PC-3 (cell line): Measurements from ENCODE around the gene FBXW4. TPM values are rescaled to one million over a fixed set of nuclear protein-coding genes. Genes with fewer than 3 reads are reported as not detected.

Experiments used
- ATAC-seq: fragments of 200-7000 bp; cut with Tn5 transposase; 2 replicates; pipeline ENCODE4 v1.9.1; 2020; ENCODE audit warnings: mild to moderate bottlenecking, moderate library complexity
- BruUV-seq: library from RNA; stranded (reverse); fragments of 400-500 nt; replicated peaks from 2 replicates; lab custom pipeline; 2021; lab: Mats Ljungman, UMichigan
- CTCF ChIA-PET: fragments of 300-600 bp; sonication (Branson Sonifier 250); formaldehyde crosslinking; loops from one replicate; lab custom pipeline; 2022; ENCODE audit warnings: antibody characterized with exemption; lab: Charles Lee
- POLR2A ChIA-PET: fragments of 300-600 bp; sonication (Branson Sonifier 250); formaldehyde crosslinking; loops from one replicate; lab custom pipeline; 2022; ENCODE audit warnings: antibody characterized with exemption; ENCODE audit not compliant: unreplicated experiment; lab: Charles Lee
- DNase-seq: peaks from one replicate; pipeline ENCODE4 v3.0.0-alpha.2; 2015
- H2AFZ ChIP-seq: fragments of 300-600 bp; sonication (generic); 2 replicates; pipeline ENCODE4 v1.6.0; 2016; ENCODE audit warnings: antibody characterized with exemption, low read length
- H3F3A ChIP-seq: fragments of 300-600 bp; sonication (generic); one replicate; pipeline ENCODE4 v1.6.0; 2017; ENCODE audit warnings: antibody characterized with exemption, low read length, control low read depth, mild to moderate bottlenecking; ENCODE audit not compliant: unreplicated experiment
- H3K27ac ChIP-seq: fragments of 300-600 bp; sonication (generic); 2 replicates; pipeline ENCODE4 v1.5.1; 2016; ENCODE audit warnings: mild to moderate bottlenecking, low read length
- H3K27me3 ChIP-seq: fragments of 300-600 bp; sonication (generic); 2 replicates; pipeline ENCODE4 v1.6.1; 2016; ENCODE audit warnings: low read length, mixed read lengths
- H3K36me3 ChIP-seq: fragments of 300-600 bp; sonication (generic); 2 replicates; pipeline ENCODE4 v1.6.1; 2016; ENCODE audit warnings: low read depth, mixed run types, low read length, mixed read lengths
- H3K4me1 ChIP-seq: fragments of 300-600 bp; sonication (generic); 2 replicates; pipeline ENCODE4 v1.5.1; 2016; ENCODE audit warnings: low read length; ENCODE audit not compliant: insufficient read depth
- H3K4me2 ChIP-seq: fragments of 300-600 bp; sonication (generic); 2 replicates; pipeline ENCODE4 v1.6.0; 2016; ENCODE audit warnings: low read length
- H3K4me3 ChIP-seq: fragments of 300-600 bp; sonication (generic); 2 replicates; pipeline ENCODE4 v1.5.1; 2016; ENCODE audit warnings: mild to moderate bottlenecking, low read length, mixed read lengths
- H3K79me2 ChIP-seq: fragments of 300-600 bp; sonication (generic); 2 replicates; pipeline ENCODE4 v1.6.1; 2017; ENCODE audit warnings: low read length, mixed read lengths
- H3K9ac ChIP-seq: fragments of 300-600 bp; sonication (generic); 2 replicates; pipeline ENCODE4 v1.6.0; 2016; ENCODE audit warnings: mild to moderate bottlenecking, low read length
- H3K9me2 ChIP-seq: fragments of 300-600 bp; sonication (generic); replicated peaks from 2 replicates; pipeline ENCODE4 v1.6.1; 2016; ENCODE audit warnings: mixed run types, low read length, mixed read lengths
- H3K9me3 ChIP-seq: fragments of 300-600 bp; sonication (generic); 2 replicates; pipeline ENCODE4 v1.6.1; 2016; ENCODE audit warnings: low read length, mixed read lengths
- H4K20me1 ChIP-seq: fragments of 300-600 bp; sonication (generic); 2 replicates; pipeline ENCODE4 v1.6.1; 2016; ENCODE audit warnings: low read length, mixed read lengths
- EZH2 ChIP-seq: fragments of 300-600 bp; sonication (generic); IDR thresholded peaks from one replicate; pipeline ENCODE4 v1.6.1; 2017; ENCODE audit warnings: antibody characterized with exemption, mild to moderate bottlenecking, low read length; ENCODE audit not compliant: unreplicated experiment
- EZH2phosphoT487 ChIP-seq: fragments of 300-600 bp; sonication (generic); IDR thresholded peaks from 2 replicates; pipeline ENCODE4 v1.6.1; 2018; ENCODE audit warnings: mild to moderate bottlenecking, antibody characterized with exemption, low read length, borderline replicate concordance
- intact Hi-C: fragments of 100-400 bp; cut with micrococcal nuclease; formaldehyde crosslinking; loops from 2 replicates; pipeline ENCODE4 v1.9.0; 2023
- total RNA-seq: library from RNA; depleted of rRNA; stranded (reverse); fragments of >200 nt; gene quantifications from 2 replicates; pipeline ENCODE4 v1.2.3, GENCODE V29; 2014
- TF ChIP-seq, protein P1 (sequence below): fragments of 300-600 bp; sonication (generic); conservative IDR thresholded peaks from 2 replicates; pipeline ENCODE4 v1.5.1; 2017; ENCODE audit warnings: antibody characterized with exemption, low read depth, mild to moderate bottlenecking, low read length

The FBXW4 gene
- total RNA-seq, 1 experiment from 2014 or later = 18.8 TPM

DNA sequence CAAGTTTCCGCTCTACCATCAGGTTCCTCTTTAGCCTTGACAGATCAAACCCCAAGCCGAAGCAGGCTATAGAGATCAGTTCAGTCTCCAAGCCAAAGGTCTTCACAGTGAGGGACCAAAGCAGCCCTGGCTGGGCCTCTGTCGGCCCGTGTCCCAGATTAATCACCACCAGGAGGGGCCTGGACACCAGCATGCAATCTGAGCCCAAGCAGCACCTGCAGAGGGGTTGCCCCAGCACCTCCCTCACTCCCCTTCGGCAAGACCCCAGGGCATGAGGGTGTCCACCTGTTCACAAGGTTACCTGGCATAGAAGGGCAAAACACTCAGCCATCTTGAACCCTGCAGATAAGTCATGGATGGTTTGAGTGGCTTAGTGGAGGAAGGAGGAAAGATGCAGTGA is 36.0 kb downstream of the FBXW4 start:
- no peak overlapping the region for H2AFZ ChIP-seq
- no peaks in the 10 kb centered on the region for H4K20me1 ChIP-seq
- CTCF ChIA-PET = no interaction called here
- H3F3A ChIP-seq = no peaks in the 10 kb centered on the region
- no peaks in the 10 kb centered on the region for H3K79me2 ChIP-seq
- H3K36me3 ChIP-seq = no peaks in the 10 kb centered on the region
- no peaks in the 10 kb centered on the region for H3K9me3 ChIP-seq
- intact Hi-C loops = no loop called here
- H3K4me1 ChIP-seq = no peaks in the 10 kb centered on the region
- H3K27ac ChIP-seq = no peak overlapping the region
- no TSS peak for BruUV-seq
- no peak overlapping the region for H3K9ac ChIP-seq
- H3K27me3 ChIP-seq = no peaks in the 10 kb centered on the region
- TF ChIP-seq, protein P1, sequence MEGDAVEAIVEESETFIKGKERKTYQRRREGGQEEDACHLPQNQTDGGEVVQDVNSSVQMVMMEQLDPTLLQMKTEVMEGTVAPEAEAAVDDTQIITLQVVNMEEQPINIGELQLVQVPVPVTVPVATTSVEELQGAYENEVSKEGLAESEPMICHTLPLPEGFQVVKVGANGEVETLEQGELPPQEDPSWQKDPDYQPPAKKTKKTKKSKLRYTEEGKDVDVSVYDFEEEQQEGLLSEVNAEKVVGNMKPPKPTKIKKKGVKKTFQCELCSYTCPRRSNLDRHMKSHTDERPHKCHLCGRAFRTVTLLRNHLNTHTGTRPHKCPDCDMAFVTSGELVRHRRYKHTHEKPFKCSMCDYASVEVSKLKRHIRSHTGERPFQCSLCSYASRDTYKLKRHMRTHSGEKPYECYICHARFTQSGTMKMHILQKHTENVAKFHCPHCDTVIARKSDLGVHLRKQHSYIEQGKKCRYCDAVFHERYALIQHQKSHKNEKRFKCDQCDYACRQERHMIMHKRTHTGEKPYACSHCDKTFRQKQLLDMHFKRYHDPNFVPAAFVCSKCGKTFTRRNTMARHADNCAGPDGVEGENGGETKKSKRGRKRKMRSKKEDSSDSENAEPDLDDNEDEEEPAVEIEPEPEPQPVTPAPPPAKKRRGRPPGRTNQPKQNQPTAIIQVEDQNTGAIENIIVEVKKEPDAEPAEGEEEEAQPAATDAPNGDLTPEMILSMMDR = no peak
- TF ChIP-seq EZH2phosphoT487 (no peak), EZH2 (no peak)
- H3K9me2 ChIP-seq = no peaks in the 10 kb centered on the region
- DNase-seq (no peak), ATAC-seq (no peak)
- POLR2A ChIA-PET = no interaction called here
- H3K4me3 ChIP-seq = no peak overlapping the region
- H3K4me2 ChIP-seq = no peak overlapping the region

DNA sequence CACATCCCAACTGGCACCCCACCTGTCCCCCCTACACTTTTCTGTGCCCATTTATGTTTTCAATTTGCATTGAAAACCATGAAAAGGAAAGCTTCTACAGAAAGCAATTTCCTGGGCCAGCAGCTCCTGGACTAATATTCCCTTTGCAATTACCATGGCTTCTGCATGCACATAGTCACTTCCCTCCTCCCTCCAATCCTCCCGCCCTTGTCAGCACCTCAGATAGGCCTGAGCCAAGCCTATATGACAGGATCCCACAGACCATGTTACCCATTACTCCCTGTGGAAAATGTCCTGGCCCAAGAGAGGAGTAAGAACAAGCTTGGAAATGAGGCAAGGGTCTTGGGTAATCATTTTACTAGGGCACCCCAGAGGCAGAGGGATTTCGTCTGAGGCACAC is 38.1 kb downstream of the FBXW4 start:
- H4K20me1 ChIP-seq = no peaks in the 10 kb centered on the region
- DNase-seq (no peak), ATAC-seq (no peak)
- ChIA-PET POLR2A (no interaction called here), CTCF (no interaction called here)
- H3K27me3 ChIP-seq = no peaks in the 10 kb centered on the region
- BruUV-seq = no TSS peak
- H3K36me3 ChIP-seq = no peaks in the 10 kb centered on the region
- H3K9ac ChIP-seq = no peak overlapping the region
- no peak overlapping the region for H3K4me3 ChIP-seq
- TF ChIP-seq EZH2 (no peak), EZH2phosphoT487 (no peak)
- TF ChIP-seq, protein P1 = no peak
- H3K79me2 ChIP-seq = no peaks in the 10 kb centered on the region
- intact Hi-C loops = no loop called here
- no peaks in the 10 kb centered on the region for H3K4me1 ChIP-seq
- H2AFZ ChIP-seq = no peak overlapping the region
- no peak overlapping the region for H3K4me2 ChIP-seq
- H3F3A ChIP-seq = no peaks in the 10 kb centered on the region
- no peaks in the 10 kb centered on the region for H3K9me2 ChIP-seq
- H3K27ac ChIP-seq = no peak overlapping the region
- no peaks in the 10 kb centered on the region for H3K9me3 ChIP-seq

DNA sequence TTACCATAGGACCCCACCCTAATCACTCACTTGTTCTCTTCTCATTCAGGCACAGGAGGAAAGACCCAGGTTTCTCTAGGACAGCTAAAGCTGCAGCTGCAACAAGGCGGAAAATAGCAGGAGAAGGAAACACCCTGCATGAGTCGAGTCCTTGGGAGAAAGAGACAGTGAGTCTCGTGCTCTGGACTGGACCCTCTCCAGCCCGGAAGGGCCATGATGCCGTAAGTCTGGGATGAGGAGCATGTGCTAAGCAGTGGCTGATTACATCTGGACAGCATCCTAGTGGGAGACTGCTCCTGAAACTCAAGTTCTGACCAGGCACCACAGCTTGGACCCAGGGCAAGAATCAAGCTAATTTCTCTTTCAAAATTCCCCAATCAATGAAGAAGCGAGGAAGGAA is 39.4 kb downstream of the FBXW4 start:
- Histone ChIP-seq H3K27me3 (no peaks in the 10 kb centered on the region), H3F3A (no peaks in the 10 kb centered on the region), H4K20me1 (no peaks in the 10 kb centered on the region), H3K9me3 (no peaks in the 10 kb centered on the region), H2AFZ (no peak overlapping the region), H3K4me3 (no peak overlapping the region), H3K79me2 (no peaks in the 10 kb centered on the region), H3K36me3 (no peaks in the 10 kb centered on the region), H3K4me2 (no peak overlapping the region), H3K4me1 (no peaks in the 10 kb centered on the region), H3K27ac (no peak overlapping the region), H3K9ac (no peak overlapping the region), H3K9me2 (no peaks in the 10 kb centered on the region)
- CTCF ChIA-PET = no interaction called here
- POLR2A ChIA-PET = no interaction called here
- no peak for TF ChIP-seq EZH2
- TF ChIP-seq, protein P1 = no peak
- TF ChIP-seq EZH2phosphoT487 = no peak
- DNase-seq (no peak), ATAC-seq (no peak)
- BruUV-seq = no TSS peak
- intact Hi-C loops = no loop called here
